ENCODE results near the gene AP3S2. TPM values are rescaled to one million over a fixed set of nuclear protein-coding genes. Genes with fewer than 3 reads are reported as not detected.
"Not testable (repeated sequence)": the region's sequence is repeated elsewhere in the genome, so short reads cannot be mapped to it uniquely, and the experiment has no call there.

Gene AP3S2
- total RNA-seq, 1 donor from 2014 or later: 40.2 TPM

DNA sequence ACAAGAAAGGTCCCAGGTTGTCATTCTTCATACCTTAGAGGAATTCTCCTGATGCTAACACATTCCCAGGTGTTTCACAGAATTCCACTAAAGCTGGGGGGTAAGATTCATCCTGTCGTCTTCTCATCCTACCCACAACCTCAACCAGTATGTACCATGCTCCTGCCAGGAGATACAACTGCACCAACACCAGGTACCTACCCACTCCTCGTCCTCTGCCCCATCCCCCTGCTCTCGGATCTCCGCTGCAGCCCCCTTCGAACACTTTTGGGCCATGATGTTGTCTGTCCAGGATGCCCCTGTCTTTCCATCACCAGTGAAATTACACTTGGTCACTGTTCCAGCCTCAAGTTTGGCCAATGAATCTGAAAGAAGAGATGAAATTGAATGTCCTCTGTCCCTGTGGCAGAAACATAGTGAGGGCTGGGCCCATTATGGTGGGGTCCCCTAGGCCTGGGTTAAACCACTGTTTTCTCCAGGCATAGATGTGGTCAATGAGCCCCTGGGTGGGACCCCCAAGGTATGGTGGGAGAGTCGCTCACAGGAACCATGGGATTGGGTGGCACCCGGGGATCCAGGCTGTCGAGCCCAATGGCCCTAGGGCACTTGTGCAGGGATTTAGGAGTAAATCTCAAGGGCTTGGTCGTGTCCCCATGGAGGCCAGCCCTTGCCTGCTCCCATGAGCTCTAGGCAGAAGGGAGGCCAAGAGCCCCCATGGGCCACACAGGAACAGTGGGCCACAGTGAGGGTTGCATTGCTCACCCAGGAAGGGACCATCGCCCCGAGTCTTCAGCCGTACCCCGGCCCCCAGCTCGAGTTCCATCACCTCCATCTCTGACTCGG lies 9.4 kb upstream of the AP3S2 start:
- DNase-seq: no peak

DNA sequence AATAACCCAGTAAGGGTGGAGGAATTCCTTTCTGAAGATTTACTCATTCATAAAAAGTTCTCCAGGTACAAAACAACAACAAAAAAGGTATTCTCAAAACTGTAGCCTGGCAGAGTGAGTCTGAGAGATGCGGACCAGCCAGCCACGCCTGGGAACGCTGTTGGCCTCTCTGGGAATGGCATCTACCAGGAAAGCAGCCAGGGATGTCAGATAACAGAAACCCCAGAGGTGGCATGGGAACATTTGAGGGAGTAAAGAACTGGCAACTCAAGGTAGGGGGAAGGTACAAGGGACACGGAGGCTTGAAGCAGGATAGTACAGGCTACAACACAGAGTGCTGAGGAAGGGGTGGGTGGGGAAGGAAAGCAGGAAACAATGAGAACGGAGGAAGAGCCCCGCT lies 7.1 kb upstream of the AP3S2 start:
- no peak for DNase-seq

DNA sequence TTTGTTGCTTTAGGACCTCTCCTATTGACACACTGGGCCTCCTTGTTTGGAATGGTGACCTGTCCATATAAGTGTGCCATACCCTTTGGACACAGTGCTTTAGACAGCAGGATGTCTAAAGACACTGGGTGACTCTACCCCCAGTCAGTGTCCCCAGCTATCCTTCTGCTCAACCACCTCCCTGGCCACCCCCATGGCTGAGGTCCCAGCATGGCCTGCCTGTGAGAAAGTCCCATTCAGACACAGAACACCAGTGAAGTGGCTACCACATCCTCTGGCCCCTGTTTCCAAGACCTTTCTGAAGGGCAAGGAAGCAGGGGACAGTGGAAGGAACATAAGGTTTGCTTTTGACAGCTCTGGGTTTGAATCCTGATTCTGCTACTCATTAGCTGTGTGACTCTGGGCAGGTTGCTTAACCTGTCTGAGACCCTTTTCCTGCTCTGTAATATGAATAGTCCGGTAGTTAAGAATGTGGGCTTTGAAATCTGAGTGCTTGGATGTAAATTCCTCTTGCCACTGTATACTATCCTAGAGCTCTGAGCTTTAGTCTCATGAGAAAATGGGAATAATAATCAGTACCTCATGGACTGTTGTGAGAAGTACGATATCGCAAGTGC lies 6.3 kb upstream of the AP3S2 start:
- no peak for DNase-seq

DNA sequence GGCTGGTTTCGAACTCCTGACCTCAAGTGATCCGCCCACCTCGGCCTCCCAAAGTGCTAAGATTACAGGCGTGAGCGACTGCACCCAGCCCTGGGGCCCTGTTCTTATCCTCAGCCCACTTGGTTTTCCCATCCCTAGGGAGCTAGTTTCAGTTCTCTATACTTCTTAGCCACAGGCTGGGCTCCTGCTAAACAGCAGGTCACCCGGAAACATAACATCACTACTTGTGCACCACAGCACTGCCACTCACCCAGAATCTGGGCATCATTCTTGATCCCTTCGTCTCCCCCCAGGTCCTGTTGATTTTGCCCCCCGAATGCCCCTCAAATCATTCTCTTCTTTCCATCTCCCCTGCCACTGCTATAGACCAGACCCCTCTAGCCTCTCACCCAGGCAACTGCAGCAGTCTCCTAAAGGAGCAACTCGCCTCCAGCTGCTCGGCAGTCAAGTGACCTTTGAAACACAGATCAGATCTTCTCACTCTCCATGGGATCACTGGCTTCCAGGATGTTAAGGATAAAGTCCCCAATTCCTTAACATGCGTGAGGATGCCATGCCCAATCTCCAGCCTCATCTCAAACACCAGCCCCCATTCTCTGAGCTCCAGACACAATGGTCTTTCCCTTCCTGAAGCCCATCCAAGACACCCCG lies 5.6 kb upstream of the AP3S2 start:
- no peak for DNase-seq

DNA sequence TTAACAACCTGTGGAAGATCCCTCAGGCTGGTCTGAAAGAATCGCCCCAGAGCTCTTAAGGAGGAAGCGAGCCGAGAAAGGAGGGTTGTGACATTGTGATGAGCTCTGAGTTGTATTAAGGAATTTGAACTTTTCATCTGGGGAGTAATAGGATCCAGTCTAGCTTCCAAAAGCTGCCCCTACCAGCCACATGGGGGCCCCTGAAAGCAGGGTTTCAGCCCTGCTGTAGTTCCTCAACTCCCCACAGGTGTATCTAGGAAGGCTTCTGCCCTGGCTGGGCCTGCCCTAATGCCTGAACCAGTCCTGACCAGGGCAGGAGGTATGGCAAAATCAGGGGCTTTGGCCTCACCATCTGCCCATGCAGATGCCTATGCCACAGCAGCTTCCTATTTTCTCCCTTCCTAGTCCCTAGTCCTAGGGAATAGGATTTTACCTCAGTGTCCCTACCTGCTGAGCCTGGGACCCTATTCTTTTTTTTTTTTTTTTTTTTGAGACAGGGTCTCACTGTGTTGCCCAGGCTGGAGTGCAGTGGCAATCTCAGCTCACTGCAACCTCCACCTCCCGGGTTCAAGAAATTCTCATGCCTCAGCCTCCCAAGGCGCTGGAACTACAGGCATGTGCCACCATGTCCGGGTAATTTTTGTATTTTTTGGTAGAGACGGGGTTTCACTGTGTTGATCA lies 5.0 kb upstream of the AP3S2 start:
- peak; percentile 67 for DNase-seq

DNA sequence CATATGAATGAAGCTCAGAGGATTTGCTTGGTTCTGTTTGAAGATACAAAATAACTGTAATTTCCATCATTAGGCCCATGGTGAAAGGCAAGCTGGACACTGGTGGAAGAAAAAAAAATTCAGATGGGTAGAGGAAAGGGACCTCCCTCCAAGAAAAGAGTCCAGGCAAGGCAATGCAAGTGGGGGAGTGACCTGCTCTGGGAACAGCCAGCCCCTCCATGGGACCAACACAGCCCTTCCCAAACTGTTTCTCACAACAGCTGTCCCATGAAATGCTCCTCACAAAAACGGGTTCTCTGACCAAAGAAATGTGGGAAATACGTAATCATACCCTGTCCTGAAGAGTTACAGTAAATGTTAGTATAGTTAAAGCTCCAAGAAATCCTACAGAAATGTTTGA lies 4.4 kb upstream of the AP3S2 start:
- no peak for DNase-seq

DNA sequence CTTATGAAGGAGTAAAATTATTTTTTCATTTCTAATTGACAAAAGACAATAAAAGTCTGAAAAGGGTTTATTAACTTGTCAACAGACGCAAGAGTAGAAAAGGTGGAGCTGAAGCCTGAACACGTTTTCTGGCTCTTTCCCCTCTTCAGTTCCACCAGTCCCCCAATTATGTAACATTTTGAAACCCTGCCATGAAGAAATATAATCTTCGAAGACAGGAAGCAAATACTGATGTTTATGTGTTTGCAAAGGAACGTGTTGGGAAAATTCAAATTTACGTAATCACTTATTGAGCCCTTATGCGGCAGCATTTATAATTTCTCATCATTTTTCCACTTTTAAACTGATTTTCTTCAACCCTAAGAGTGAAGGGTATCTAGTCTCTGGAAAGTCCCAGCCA lies 767 bp downstream of the AP3S2 start:
- no peak for DNase-seq

DNA sequence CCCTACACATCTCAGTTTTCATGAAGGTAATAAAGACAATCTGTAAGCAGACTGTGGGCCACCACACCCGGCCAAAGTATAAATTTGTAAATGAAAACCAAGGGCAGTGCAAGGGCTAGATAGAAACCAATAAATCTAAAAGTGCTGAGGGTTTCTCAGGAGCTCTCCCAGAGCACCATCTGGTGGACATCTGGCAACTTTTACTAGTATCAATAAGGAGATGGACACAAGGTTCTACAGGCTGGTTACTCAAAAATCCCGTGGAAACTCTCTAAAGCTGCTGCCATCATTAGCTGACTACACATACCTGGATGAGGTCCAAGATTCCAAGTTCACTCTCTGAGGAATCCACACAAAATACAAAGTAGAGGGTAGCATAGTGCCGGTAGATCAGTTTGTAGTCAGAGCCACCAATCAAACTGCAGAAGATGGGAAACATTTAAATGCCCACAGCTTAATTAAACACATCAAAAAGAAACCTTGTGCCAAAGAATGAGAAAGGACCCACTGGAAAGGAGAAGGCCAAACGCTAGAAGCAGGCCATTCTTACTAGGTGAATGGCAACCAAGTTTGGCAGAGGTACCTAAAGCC lies 5.5 kb downstream of the AP3S2 start:
- DNase-seq: peak; percentile 77

DNA sequence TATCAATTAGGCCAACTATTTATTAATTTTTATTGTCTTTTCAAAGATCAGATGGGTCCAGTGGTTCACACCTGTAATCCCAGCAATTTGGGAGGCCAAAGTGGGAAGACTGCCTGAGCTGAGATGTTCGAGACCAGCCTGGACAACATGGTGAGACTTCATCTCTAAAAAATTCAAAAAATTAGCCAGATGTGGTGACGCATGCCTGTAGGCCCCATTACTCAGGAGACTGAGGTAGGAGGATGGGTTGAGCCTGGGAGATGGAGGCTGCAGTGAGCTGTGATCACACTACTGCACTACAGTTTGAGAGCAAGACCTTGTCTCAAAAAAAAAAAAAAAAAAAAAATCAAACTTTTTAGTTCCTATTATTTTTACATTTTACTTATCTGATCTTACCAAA lies 8.2 kb downstream of the AP3S2 start:
- no peak for DNase-seq

DNA sequence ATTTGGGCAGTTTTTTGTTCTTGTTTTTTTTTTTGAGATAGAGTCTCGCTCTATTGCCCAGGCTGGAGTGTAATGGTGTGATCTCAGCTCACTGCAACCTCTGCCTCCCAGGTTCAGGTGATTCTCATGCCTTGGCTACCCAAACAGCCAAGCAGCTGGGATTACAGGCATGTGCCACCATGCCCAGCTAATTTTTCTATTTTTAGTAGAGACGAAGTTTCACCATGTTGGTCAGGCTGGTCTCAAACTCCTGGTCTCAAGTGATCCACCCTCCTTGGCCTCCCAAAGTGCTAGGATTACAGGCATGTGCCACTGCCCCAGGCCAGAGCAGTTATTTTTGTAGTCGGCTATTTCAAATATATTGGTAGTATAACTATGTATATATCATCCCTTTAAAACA lies 8.6 kb downstream of the AP3S2 start:
- not testable (repeated sequence) for DNase-seq

DNA sequence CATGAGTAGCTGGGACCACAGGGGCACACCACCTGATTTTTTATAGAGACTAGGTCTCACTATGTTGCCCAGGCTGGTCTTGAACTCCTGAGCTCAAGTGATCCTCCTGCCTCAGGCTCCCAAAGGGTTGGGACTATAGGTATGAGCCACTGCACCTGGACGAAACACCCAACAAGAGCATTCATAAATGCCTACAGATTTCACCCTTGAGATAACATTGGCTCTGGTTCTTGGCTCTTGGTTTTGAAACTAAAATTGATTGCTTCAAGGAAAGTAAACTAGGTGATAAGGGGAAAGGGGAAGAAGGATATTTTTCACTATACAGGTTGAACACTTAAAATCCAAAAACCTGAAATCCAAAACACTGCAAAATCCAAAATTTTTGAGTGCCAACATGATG lies 10.3 kb downstream of the AP3S2 start:
- DNase-seq: no peak

DNA sequence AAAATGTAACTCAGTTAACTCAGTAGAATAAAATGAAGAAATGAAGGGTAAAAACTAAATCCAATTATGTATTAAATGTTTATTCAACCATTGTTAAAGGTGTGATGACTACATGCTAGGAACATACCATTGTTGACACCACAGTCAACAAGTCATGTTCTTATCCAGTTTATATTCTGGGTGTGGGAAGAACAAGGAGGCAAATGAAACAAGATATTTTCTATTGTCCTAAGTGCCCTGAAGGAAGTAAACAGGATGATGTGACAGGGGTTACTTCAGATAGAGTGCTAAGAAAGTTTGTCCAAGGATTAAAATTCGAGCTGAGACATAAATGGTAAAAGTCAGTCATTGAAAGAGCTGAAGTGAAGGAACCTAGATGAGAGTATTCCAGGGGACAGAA lies 13.1 kb downstream of the AP3S2 start:
- DNase-seq: peak; percentile 25

DNA sequence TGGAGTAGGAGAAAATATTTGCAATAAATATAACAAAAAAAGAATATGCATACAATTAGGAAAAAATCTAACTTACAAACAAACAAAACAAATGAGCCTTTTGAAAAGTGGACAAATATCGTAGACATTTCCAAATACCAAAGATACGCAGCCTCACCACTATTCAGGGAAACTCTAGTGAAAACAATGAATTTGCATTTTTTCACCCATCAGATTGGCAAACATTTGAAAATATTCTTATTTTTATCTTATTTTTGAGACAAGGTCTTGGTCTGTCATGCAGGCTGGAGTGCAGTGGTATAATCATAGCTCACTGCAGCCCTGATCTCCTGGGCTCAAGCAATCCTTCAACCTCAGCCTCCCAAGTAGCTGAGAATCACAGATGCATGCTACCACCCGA lies 15.5 kb downstream of the AP3S2 start:
- DNase-seq: no peak

DNA sequence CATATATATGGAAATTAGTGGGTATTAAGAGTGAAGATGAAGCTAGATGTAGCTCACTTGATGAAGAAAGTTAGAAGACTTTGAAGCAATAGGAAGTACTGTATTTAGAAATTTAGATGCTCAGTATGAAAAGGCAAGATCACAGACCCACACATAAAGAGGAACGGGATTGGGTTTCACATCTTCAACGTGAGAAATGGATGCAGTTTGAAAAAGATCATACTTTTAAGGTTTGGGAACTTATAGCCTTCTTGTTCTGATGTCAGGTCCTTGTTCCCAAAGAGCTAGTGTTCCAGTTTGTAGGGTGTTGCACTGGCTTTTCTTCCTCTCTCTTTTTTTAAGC lies 16.7 kb downstream of the AP3S2 start:
- DNase-seq: no peak

DNA sequence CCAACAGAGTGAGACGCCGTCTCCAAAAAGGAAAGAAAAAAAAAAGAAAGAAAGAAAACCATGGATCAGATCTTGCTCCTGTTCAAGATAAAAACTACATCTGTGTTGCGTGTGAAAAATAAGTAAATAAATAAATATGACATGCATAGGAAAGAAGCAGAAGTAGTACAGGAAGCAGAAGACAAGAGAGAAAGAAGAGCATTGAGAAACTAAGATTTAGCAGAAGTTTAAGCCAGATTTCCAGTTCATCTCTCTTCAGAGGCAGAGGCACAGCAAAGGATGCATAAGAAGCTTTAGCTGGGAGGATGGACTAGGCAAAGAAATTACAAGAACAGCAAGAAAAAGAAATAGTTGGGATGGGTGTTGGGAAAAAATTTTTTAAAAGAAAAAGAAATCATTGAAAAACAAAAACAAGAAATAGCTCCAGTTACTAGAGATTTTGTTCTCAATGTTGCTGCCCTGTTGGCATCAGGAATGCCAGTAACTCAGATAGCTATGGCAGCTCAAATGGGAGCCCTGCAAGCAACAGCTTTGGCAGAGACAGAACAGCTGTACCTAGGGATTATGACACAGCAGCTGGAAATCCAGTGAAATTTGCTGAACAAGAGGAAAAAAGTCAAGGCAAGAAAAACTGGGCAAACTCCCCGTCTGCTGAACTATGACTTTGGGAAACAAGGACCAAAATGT lies 17.3 kb downstream of the AP3S2 start:
- DNase-seq: no peak

DNA sequence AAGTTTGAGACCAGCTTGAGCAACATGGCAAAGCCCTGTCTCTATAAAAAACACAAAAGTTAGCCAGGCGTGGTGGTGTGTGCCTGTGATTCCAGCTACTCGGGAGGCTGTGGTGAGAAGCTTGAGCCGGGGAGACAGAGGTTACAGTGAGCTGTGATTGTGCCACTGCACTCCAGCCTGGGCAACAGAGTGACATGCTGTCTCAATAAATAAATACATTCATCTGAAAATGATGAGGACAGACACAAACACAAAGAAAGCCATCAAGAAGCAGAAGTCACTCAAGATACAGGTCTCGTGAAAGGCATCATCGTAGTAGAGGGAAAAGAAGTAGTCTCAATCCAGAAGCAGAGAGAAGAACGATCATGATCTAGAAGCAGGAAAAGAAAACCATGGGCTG lies 18.1 kb downstream of the AP3S2 start:
- no peak for DNase-seq

DNA sequence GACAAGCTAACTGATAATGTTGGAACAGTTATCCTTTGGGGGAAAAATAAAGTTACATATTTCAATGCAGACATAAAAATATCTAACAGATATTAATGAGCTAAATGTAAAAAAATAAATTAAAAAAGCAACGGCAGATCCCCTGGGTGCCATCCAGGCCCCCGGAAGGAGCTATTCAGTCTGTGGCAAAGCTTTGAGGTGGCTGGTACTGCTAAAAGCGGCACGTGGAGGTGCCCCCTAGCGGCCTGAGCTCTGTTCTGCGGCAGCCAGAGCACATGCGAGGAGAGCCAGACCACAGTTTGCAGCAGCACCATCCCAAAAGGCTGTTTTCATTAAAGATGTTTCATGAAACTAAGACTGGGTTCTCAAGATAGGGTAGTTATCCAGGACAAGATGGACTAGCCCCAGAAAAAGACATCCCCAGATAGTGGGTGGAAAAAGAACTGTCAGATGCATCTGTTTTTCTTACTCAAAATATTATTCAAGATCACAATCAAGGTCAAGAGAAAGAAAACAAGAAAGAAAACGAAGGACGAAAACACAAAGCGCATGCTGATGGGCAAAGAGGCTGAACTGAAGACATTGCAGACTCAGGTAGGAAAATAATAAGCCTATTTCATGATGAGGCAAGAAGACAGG lies 18.7 kb downstream of the AP3S2 start:
- DNase-seq: peak; percentile 84

DNA sequence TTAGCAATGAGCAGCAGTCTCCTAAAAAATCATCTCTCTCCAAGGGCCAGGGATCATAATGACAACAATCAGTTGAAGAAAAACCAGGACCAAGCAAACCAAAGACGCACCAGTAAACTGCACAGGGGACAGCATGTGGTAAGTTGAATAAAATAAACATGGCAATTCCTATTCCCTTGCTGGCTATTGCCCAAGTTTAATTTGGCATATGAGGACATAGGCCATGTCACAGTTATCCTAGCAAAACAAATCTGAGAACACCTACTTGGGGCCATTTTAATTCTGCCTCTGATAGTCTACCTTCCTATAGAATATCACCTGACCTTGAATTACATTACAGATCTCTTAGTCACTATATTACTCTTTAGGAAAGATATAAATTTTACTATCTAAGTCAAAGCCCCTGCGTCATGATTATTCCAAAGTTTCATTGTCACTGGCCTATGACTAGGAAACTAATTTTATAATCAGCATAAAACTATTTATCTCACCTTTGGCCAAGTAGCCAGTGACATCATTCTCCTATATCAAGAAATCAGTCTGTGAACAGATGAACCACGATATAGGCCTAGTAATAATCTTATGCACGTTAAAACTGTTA lies 23.0 kb downstream of the AP3S2 start:
- DNase-seq: no peak

DNA sequence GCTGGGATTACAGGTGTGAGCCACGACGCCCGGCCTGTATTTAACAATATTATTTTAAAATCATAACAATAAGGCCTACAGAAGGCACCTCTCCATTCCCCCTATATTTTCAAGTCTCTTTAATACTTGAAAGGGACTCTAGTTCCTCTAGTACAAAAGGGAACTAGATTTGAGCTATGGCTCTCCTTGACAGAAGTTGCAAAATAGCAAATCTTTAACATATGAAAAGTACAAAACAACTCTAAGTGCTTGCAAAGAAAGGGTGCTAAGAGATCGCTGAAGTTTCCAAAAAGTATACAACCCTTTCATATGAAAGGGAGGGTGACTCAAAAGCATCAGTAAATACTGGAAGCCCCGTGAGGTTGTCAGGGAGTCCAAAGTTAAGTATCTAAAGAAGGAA lies 23.8 kb downstream of the AP3S2 start:
- no peak for DNase-seq

DNA sequence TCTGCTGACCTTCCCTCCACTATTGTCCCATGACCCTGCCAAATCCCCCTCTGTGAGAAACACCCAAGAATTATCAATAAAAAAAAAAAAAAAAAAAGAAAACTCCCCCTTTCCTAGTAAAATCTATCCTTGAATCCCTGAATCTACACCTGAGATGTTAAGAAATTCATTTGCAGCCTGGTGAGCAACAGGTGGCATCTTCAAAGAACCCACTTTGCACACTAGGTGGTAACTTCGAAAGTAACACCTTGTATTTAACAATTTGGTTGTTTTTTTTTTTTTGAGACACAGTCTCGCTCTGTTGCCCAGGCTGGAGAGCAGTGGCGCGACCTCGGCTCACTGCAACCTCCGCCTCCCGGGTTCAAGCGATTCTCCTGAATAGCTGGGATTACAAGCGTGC lies 24.3 kb downstream of the AP3S2 start:
- not testable (repeated sequence) for DNase-seq

DNA sequence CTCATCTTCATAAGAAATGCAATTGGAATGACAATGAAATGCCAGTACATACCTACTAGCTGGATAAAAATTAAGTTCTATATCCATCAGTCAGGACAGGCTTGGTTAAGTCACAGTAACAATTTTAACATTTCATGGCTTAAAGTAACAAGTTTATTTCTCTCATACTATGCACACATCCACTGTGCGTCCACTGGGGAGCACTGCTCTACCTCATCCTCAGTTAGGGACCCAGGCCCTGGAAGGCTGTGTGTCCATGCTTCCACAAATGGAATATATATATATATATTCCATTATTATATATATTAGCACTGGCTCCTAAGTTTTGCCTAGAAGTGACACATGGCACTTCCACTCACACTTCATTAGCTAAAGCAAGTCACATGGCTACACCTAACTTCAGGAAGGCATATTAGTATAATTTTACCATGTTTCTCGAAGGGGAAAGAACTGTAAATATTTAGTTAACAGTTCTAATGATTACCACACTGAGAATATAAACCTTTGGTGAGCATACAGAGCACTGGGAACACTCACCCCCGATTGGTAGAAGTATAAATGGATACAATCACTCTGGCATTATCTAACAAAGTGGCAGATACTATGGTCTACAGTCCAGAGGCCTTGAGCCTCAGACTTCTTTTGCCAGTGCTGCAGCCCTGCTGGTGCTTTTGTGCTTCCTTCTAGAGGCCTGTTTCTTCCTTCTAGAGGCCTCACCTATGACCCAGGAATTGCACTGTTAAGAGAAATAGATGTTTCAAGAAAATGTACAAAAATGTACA lies 28.6 kb downstream of the AP3S2 start:
- no peak for DNase-seq

Data from dermis blood vessel endothelial cell (primary cell).